Keratinocyte (primary cell): Measurements from ENCODE around the gene CDYL2.

ENCODE experiments used
- CTCF ChIP-seq, 3 experiments: IDR thresholded peaks in 1 of 3; conservative IDR thresholded peaks in 1 of 3; optimal IDR thresholded peaks in 1 of 3; 2 replicates in 2 of 3; 3 replicates in 1 of 3; pipeline versions ENCODE3 to v1.5.1; 2011; ENCODE audit warnings: low read length in 3 of 3, mild to moderate bottlenecking in 3 of 3, moderate library complexity in 2 of 3, control low read depth in 1 of 3, inconsistent platforms in 1 of 3; ENCODE audit not compliant: insufficient read depth in 2 of 3; ENCODE audit errors: extremely low read depth in 1 of 3
- EZH2 ChIP-seq: IDR thresholded peaks from one replicate; pipeline ENCODE4 v1.6.1; 2012; ENCODE audit warnings: inconsistent platforms, mild to moderate bottlenecking, low read length, moderate library complexity

GRCh38 chr16:80716564-80717139, 87.7 kb downstream of the CDYL2 start:
- TF ChIP-seq CTCF (optimal IDR thresholded peaks at IDR 0.05 in 1 of 3, IDR thresholded peaks at IDR 0.05 in 1 of 3, conservative IDR thresholded peaks at IDR 0.05 in 1 of 3; ENCODE audit: extremely low read depth in 1 of 3, insufficient read depth in 2 of 3, low read length in 3 of 3) (no peak), EZH2 (no peak)
